Dendritic cell treated with granulocyte-macrophage colony-stimulating factor and Interleukin-4, amounts not matched to agents 40 ng/mL and 50 ng/mL, for 4 days (primary cell): Measurements from ENCODE around the gene CTNND2.

ENCODE experiments used
- H3K27ac Mint-ChIP-seq: one replicate; pipeline ENCODE4 v1.8.0; 2022; ENCODE audit warnings: mild to moderate bottlenecking, mixed read lengths
- H3K27me3 Mint-ChIP-seq: one replicate; pipeline ENCODE4 v1.8.0; 2022; ENCODE audit warnings: mild to moderate bottlenecking, mixed read lengths
- H3K36me3 Mint-ChIP-seq: one replicate; pipeline ENCODE4 v1.8.0; 2022; ENCODE audit warnings: low read depth, mixed read lengths
- H3K4me1 Mint-ChIP-seq: one replicate; pipeline ENCODE4 v1.8.0; 2022; ENCODE audit warnings: low read depth, mixed read lengths
- H3K4me3 Mint-ChIP-seq: one replicate; pipeline ENCODE4 v1.8.0; 2022; ENCODE audit warnings: mild to moderate bottlenecking, moderate library complexity, mixed read lengths
- H3K9me3 Mint-ChIP-seq: one replicate; pipeline ENCODE4 v1.8.0; 2022; ENCODE audit warnings: mixed read lengths
- intact Hi-C: fragments of 100-400 bp; cut with micrococcal nuclease; formaldehyde crosslinking; loops from one replicate; pipeline ENCODE4 v1.15.0; 2022

Gene CTNND2

DNA sequence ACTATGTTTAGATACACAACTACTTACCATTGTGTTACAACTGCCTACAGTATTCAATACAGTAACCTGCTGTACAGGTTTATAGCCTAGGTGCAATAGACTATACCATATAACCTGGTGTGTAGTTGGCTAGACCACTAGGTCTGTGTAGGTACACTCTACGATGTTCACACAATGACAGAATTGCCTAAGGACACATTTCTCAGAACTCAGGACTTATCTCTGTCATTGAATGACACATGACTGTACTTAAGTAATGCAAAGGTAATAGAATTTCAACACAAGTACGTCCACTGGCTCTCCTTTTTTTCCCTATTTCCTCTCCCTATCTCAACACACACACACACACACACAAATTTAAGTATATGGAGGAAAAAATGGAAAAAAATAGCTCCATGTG lies 385.6 kb downstream of the CTNND2 start:
- Mint-ChIP-seq H3K4me3 (no peak overlapping the region), H3K27me3 (no peaks in the 10 kb centered on the region), H3K9me3 (no peaks in the 10 kb centered on the region), H3K4me1 (no peaks in the 10 kb centered on the region), H3K36me3 (no peaks in the 10 kb centered on the region), H3K27ac (no peak overlapping the region)
- intact Hi-C loops, result no loop called here

DNA sequence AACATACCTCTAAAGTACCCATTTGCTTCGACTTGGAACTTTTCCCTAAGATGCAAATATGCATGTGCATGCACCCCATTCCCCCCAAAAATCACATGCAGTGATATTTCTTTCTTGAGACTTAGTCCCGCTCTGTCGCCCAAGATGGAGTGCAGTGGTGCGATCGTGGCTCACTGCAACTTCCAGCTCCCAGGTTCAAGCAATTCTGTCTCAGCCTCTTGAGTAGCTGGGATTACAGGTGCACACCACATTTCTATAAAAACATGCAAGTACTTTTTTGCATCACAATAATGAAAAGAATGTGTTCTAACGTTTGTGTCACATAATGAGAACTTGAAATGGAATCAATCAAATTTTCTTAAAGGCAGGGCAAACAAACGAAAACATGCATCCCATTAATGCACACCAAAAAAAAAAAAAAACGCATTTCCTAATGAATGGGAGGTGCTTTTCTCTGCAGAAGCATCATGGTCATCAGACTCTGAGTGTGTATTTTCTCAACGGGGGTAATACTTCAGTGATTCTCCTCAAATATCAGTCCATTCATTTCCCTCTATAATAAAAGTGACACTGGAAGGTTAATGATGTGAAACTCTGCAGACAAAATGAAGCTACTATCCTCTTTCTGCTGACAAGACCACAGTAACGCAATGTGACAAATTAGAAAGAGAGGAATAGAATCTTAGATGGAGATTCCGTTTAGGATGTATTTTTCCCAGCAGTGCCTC lies 389.4 kb downstream of the CTNND2 start:
- no peaks in the 10 kb centered on the region for H3K4me1 Mint-ChIP-seq

DNA sequence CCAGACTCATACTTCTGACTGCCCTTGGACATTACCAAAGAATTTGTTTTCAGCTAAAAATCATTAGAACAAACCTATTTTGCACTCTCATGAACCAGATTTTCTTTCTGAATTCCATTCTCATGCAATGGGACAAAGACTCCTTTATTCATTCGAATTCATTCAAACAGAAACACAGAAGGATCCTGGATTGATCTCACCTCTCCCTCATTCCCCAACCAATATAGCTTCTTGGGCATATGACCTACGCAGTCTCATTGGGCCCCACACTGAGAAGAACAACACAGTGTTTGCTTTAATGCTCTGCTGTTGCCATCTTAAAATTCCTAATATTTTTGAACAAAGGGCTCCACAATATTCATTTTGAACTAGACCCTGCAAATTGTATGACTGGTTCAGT lies 392.4 kb downstream of the CTNND2 start:
- H3K9me3 Mint-ChIP-seq, result no peaks in the 10 kb centered on the region
- intact Hi-C loops, result no loop called here
- no peak overlapping the region for H3K4me3 Mint-ChIP-seq
- no peaks in the 10 kb centered on the region for H3K36me3 Mint-ChIP-seq
- no peaks in the 10 kb centered on the region for H3K4me1 Mint-ChIP-seq
- H3K27me3 Mint-ChIP-seq, result no peaks in the 10 kb centered on the region
- H3K27ac Mint-ChIP-seq, result no peak overlapping the region

More for the DNA sequence above, 389.4 kb downstream of the CTNND2 start:
- no peak overlapping the region for H3K4me3 Mint-ChIP-seq
- no peak overlapping the region for H3K27ac Mint-ChIP-seq
- no peaks in the 10 kb centered on the region for H3K27me3 Mint-ChIP-seq
- H3K9me3 Mint-ChIP-seq, result no peaks in the 10 kb centered on the region
- H3K36me3 Mint-ChIP-seq, result no peaks in the 10 kb centered on the region
- intact Hi-C loops, result no loop called here

DNA sequence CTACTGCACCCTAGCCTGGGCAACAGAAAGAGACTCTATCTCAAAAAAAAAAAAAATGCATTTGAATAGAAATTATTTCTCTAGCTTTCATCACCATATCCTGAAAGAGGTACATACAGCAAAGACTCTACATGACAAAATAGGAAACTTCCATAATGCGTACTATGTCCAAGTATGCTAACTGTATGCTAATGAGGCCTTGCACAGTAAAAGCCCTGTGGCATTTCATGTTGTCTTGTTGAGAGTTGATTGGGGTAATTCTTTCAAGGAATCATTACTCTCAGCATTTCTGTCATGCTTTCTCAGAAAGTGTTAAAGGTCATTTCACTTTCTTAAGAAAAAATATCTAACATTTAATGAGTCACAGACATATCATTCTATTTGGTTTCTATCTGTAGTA lies 393.4 kb downstream of the CTNND2 start:
- Mint-ChIP-seq H3K27ac (no peak overlapping the region), H3K27me3 (no peaks in the 10 kb centered on the region), H3K4me3 (no peak overlapping the region), H3K9me3 (no peaks in the 10 kb centered on the region), H3K4me1 (no peaks in the 10 kb centered on the region), H3K36me3 (no peaks in the 10 kb centered on the region)
- intact Hi-C loops, result no loop called here

DNA sequence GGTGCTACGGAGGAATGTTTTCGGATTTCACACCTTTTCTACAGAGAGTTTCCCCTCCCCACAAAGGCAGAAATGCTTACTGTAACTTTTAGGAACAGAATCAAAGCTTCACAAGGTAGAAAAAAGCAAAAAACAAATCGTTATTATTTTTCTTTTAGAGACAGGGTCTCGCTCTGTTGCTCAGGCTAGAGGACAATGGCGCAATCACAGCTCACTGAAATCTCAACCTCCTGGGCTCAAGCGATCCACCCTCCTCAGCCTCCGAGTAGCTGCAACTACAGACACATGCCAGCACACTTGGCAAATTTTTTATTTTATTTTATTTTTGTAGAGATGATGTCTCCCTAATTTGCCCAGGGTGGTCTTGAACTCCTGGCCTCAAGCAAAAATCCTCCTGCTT lies 394.5 kb downstream of the CTNND2 start:
- H3K27me3 Mint-ChIP-seq, result no peaks in the 10 kb centered on the region
- H3K27ac Mint-ChIP-seq, result no peak overlapping the region
- no peaks in the 10 kb centered on the region for H3K4me1 Mint-ChIP-seq
- H3K9me3 Mint-ChIP-seq, result no peaks in the 10 kb centered on the region
- no peaks in the 10 kb centered on the region for H3K36me3 Mint-ChIP-seq
- no peak overlapping the region for H3K4me3 Mint-ChIP-seq
- intact Hi-C loops, result no loop called here

DNA sequence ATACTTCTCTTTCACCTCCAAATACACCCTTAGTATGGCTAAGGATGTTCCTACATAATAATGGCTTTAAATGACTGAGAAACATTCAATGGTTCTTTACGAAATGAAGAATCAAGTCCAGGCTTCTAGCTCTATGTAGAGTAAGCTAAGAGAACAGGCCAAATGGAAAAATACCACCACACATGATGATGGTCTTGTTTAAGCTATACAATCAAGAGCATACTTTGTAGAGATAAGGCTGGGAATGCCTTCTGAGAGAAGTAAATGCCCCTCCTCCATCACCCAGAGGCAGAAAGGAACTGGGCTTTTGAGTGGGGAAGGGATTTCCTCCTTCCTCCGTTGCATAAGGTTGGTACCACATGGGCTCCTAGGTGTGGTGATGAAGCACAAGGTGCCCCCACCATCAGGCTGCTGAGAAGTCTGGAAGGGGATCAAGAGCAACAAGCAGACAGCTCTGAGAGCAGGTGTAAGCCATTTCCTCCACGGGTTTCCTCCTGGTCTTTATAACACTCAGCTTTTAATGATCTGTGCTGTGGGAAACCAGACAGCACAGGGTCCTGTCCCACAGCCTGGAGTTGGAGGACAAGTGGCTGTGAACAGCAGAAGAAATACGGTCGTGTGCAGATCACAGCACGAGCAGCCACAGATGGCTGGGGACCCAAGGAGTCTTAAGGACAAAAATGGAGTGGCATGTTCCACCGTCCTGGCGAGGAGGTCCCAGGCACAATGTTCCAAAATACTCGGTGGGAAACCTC lies 396.9 kb downstream of the CTNND2 start:
- no peak overlapping the region for H3K4me3 Mint-ChIP-seq
- no peaks in the 10 kb centered on the region for H3K36me3 Mint-ChIP-seq
- H3K9me3 Mint-ChIP-seq, result no peaks in the 10 kb centered on the region
- no peak overlapping the region for H3K27ac Mint-ChIP-seq
- H3K27me3 Mint-ChIP-seq, result no peaks in the 10 kb centered on the region
- intact Hi-C loops, result no loop called here
- H3K4me1 Mint-ChIP-seq, result no peaks in the 10 kb centered on the region

DNA sequence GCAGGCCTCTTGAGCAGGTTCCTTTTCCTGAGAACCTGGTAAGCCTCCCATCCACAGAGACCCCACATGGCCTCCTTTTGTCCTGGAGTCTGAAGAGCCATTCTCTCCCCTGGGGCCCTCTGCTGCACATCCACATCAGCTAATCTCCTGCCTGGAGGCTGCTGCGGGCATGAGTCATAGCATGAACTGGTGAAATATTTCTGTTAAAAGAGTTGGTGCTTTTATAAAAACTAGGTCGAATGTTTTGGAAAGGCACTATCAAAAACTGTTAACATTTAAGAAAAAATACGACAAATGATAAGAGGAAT lies 399.4 kb downstream of the CTNND2 start:
- Mint-ChIP-seq H3K27me3 (no peaks in the 10 kb centered on the region), H3K36me3 (no peaks in the 10 kb centered on the region), H3K9me3 (no peaks in the 10 kb centered on the region), H3K27ac (no peak overlapping the region), H3K4me1 (no peaks in the 10 kb centered on the region), H3K4me3 (no peak overlapping the region)
- intact Hi-C loops, result no loop called here

DNA sequence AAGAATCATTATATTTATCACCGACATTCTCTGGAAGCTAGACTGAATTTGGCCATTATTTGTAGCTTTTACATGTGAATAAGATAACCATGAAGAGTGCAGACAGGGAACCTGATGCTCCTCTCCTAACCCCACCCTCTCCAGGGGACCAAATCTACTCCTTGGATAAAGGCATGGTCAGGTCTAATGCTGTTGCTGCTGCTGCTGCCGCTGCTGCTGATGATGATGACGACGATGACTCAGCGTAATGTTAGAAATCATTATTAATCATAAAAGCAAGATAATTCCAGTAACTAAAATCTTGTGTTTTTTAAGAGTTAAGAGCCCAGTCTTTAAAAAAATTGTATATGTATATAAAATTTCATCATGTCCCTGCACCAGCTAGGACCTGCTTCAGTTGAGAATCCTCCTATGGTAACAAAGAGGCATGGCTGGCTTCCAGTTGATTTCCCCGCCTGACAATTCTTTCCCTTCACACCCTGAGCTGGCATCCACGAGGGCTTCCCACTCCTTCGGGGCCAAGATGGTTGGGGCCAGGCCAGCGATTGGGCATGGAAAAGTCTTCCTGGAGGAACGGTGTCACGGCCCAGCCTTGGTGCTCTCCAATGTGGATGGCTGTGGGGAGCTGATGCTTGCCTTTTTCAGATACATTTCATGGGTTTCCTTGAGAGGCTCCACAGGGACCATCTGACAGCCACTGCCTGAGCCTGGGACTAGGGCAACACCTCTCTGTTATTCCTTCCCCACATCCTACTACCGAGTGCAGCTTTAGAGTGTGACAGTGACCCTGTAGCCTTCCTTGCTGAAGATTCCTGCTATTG lies 400.0 kb downstream of the CTNND2 start:
- H3K27ac Mint-ChIP-seq, result no peak overlapping the region
- no peaks in the 10 kb centered on the region for H3K36me3 Mint-ChIP-seq
- H3K4me3 Mint-ChIP-seq, result no peak overlapping the region
- no peaks in the 10 kb centered on the region for H3K9me3 Mint-ChIP-seq
- no peaks in the 10 kb centered on the region for H3K27me3 Mint-ChIP-seq
- intact Hi-C loops, result no loop called here
- H3K4me1 Mint-ChIP-seq, result no peaks in the 10 kb centered on the region

DNA sequence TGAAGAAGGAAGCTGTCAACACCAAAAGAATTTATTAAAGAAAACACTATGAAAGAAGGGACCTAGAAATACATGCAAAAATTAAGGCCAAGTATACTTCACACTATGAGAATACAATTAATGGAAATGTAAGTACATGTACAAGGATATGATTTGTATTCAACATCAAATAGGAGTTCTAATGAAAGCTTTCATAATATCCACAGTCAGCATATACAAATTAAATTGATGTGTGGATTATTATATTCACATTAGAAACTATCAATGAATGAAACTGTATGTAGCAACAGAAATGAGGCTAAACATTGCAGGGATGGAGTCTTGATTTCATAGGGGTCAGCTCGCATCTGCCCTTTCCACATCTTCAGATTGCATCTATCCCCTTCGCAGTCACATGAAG lies 401.5 kb downstream of the CTNND2 start:
- Mint-ChIP-seq H3K27me3 (no peaks in the 10 kb centered on the region), H3K4me1 (no peaks in the 10 kb centered on the region), H3K36me3 (no peaks in the 10 kb centered on the region), H3K9me3 (no peaks in the 10 kb centered on the region), H3K4me3 (no peak overlapping the region), H3K27ac (no peak overlapping the region)
- intact Hi-C loops, result no loop called here

DNA sequence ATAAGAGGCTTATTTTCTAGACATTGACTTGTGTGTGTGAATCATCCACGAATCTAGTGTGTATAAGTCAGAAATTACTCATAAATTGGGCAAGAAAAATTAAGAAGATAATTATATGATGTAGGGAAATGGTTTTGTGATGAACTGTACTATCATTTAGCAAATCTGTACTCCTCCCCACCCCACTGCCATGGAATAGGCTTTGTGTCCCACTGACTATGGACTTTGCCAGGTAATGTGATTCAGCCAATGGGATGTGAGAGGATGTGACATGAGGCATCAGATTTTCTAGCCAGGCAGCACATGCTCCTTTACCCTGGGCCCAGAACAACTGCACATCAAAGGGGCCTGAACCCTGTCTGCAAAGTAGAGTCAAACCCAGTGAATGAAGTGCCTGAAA lies 406.6 kb downstream of the CTNND2 start:
- intact Hi-C loops, result loop anchor here (10.0 kb wide), 1 partner anchor 803 kb away; no protein-coding TSS in a partner anchor

DNA sequence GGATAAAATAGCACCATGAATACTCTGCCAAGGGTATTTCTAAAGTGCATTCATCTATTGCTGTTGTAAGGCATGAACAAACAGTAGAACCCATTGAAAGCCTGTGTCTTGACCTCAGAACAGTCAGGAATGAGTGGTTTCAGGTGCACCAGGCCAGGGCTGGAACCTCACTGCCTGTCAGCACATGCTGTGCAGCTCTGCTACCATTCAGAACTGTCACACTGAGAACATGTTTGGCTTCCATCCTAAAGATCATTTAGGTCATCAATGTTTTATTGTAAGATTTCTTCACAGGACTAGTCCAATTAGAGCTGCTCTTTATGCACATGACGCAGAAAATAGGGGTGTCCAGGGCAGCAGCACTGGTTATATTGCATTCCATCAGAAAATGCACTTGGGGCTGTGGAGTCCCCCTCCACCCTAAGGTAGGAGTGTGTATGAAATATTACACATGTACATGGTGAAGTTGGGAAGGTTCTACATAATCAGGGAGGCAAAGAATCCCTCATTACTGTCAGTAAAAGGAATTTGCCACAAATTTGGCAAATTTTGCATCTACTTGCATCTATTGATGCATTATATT lies 408.0 kb downstream of the CTNND2 start:
- H3K27me3 Mint-ChIP-seq, result peaks cover 2% of the 10 kb centered on the region
- no peaks in the 10 kb centered on the region for H3K4me1 Mint-ChIP-seq
- intact Hi-C loops, result loop anchor here (10.0 kb wide), 1 partner anchor 801 kb away; no protein-coding TSS in a partner anchor
- H3K9me3 Mint-ChIP-seq, result no peaks in the 10 kb centered on the region
- H3K4me3 Mint-ChIP-seq, result no peak overlapping the region
- no peak overlapping the region for H3K27ac Mint-ChIP-seq
- H3K36me3 Mint-ChIP-seq, result no peaks in the 10 kb centered on the region

More for the DNA sequence above, 406.6 kb downstream of the CTNND2 start:
- Mint-ChIP-seq H3K4me3 (no peak overlapping the region), H3K27me3 (peaks cover 2% of the 10 kb centered on the region), H3K27ac (no peak overlapping the region), H3K4me1 (no peaks in the 10 kb centered on the region), H3K9me3 (no peaks in the 10 kb centered on the region), H3K36me3 (no peaks in the 10 kb centered on the region)

DNA sequence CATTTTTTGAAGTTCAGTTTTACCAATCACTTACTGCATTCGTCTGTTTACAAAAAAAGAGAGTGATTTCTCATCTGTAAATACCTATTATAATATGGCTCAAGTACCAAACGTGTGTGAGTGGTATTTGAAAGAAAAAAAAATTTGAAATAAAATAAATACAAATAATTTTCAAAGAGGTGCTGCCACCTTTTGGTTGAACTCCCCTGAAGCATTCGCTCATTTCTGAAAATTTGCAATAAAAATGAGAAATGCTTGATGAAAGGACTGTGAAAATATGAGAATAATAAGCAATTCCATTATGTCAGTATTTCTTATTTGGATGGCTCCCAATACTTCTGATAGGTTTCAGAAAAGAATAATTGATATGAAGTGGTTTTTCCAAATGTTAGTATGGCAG lies 409.9 kb downstream of the CTNND2 start:
- Mint-ChIP-seq H3K27ac (no peak overlapping the region), H3K27me3 (peaks cover 2% of the 10 kb centered on the region), H3K4me1 (no peaks in the 10 kb centered on the region), H3K36me3 (no peaks in the 10 kb centered on the region), H3K4me3 (no peak overlapping the region), H3K9me3 (no peaks in the 10 kb centered on the region)
- intact Hi-C loops, result loop anchor here (5.0 to 10.0 kb wide), 2 partner anchors 227 to 800 kb away; no protein-coding TSS in a partner anchor

DNA sequence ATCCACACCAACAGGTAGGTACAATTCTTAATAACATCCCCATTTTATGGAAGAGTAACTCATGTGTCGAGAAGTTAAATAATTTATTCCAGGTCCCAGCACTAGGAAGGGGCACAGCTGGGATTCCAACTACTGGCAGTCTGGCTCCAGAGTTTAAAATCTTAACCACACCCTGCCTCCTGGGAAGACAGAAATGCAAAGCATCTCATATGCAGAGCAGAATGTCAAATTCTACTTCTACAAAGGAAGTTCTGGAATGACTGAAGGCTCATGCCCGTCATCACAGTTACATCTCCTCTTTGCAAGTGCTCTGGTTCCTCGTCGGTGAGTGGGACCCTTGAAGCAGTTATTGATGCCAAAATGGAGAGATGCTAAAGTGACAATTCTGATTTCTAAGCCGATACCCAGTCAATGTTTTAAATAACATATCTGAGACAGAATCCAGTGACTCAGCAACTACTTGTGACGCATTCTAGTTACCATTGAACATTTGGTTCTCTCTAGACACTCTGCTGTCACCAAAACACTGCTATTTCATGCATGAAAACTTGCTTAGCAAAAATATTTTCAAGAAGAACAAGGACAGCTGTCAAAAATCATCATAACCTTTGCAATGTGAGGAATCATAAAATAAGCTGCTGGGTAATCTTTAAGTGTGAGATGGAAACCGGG lies 412.7 kb downstream of the CTNND2 start:
- intact Hi-C loops, result loop anchor here (5.0 to 10.0 kb wide), 2 partner anchors 224 to 797 kb away; no protein-coding TSS in a partner anchor
- H3K27me3 Mint-ChIP-seq, result peaks cover 2% of the 10 kb centered on the region
- no peak overlapping the region for H3K4me3 Mint-ChIP-seq
- H3K9me3 Mint-ChIP-seq, result no peaks in the 10 kb centered on the region
- H3K36me3 Mint-ChIP-seq, result no peaks in the 10 kb centered on the region
- no peak overlapping the region for H3K27ac Mint-ChIP-seq
- no peaks in the 10 kb centered on the region for H3K4me1 Mint-ChIP-seq
